Muscle layer of colon (tissue), 2 donors: ENCODE measurements around the gene LCP1.

Experiments
- H3K27ac ChIP-seq: one replicate; pipeline ENCODE4 v1.7.0; 2013; ENCODE audit warnings: low read depth, mild to moderate bottlenecking, low read length, moderate library complexity
- H3K27me3 ChIP-seq, 2 donors: one replicate each; pipeline ENCODE4 v1.7.0; 2013; ENCODE audit warnings: low read length in 2 of 2, mild to moderate bottlenecking in 2 of 2; ENCODE audit not compliant: insufficient read depth in 2 of 2, control insufficient read depth in 1 of 2
- H3K36me3 ChIP-seq: one replicate; pipeline ENCODE4 v1.7.0; 2013; ENCODE audit warnings: mild to moderate bottlenecking, low read length; ENCODE audit not compliant: insufficient read depth
- H3K4me1 ChIP-seq: one replicate; pipeline ENCODE4 v1.7.0; 2013; ENCODE audit warnings: mild to moderate bottlenecking, low read length; ENCODE audit not compliant: insufficient read depth
- H3K4me3 ChIP-seq, 2 donors: one replicate each; pipeline ENCODE4 v1.7.0; 2013; ENCODE audit warnings: low read length in 2 of 2, low read depth in 1 of 2, mild to moderate bottlenecking in 1 of 2, moderate library complexity in 1 of 2
- H3K9ac ChIP-seq: one replicate; pipeline ENCODE4 v1.7.0; 2013; ENCODE audit warnings: low read length
- H3K9me3 ChIP-seq: one replicate; pipeline ENCODE4 v1.7.0; 2013; ENCODE audit warnings: mild to moderate bottlenecking, low read length
- donor health status: abdominal sarcoma.
- donor health status: Adenocarcinoma of cecum.

LCP1 gene

GRCh38 chr13:46136688-46137087, 45.3 kb downstream of the LCP1 start:
- Histone ChIP-seq H3K4me3 (no peak overlapping the region), H3K36me3 (no peaks in the 10 kb centered on the region), H3K27me3 (no peaks in the 10 kb centered on the region), H3K9ac (no peak overlapping the region), H3K4me1 (no peaks in the 10 kb centered on the region), H3K9me3 (no peaks in the 10 kb centered on the region), H3K27ac (no peak overlapping the region)

- Histone ChIP-seq H3K27me3 (no peaks in the 10 kb centered on the region), H3K4me3 (no peak overlapping the region), H3K27ac (no peak overlapping the region), H3K4me1 (no peaks in the 10 kb centered on the region), H3K9me3 (no peaks in the 10 kb centered on the region), H3K36me3 (no peaks in the 10 kb centered on the region), H3K9ac (no peak overlapping the region)
Observed at GRCh38 chr13:46134961-46135522, 46.9 kb downstream of the LCP1 start.

- H3K9ac ChIP-seq, result no peak overlapping the region
- no peaks in the 10 kb centered on the region for H3K36me3 ChIP-seq
- H3K27me3 ChIP-seq, result no peaks in the 10 kb centered on the region
- H3K4me1 ChIP-seq, result no peaks in the 10 kb centered on the region
- H3K27ac ChIP-seq, result no peak overlapping the region
- H3K9me3 ChIP-seq, result no peaks in the 10 kb centered on the region
- no peak overlapping the region for H3K4me3 ChIP-seq
Observed at GRCh38 chr13:46134494-46134893, 47.5 kb downstream of the LCP1 start.

GRCh38 chr13:46132109-46132508, 49.9 kb downstream of the LCP1 start:
- H3K9ac ChIP-seq, result no peak overlapping the region
- no peaks in the 10 kb centered on the region for H3K36me3 ChIP-seq
- no peaks in the 10 kb centered on the region for H3K27me3 ChIP-seq
- H3K4me1 ChIP-seq, result no peaks in the 10 kb centered on the region
- no peak overlapping the region for H3K27ac ChIP-seq
- no peak overlapping the region for H3K4me3 ChIP-seq
- no peaks in the 10 kb centered on the region for H3K9me3 ChIP-seq

GRCh38 chr13:46131705-46132104, 50.3 kb downstream of the LCP1 start:
- no peaks in the 10 kb centered on the region for H3K27me3 ChIP-seq
- H3K4me3 ChIP-seq, result no peak overlapping the region
- H3K9ac ChIP-seq, result no peak overlapping the region
- no peaks in the 10 kb centered on the region for H3K9me3 ChIP-seq
- no peaks in the 10 kb centered on the region for H3K4me1 ChIP-seq
- H3K27ac ChIP-seq, result no peak overlapping the region
- H3K36me3 ChIP-seq, result no peaks in the 10 kb centered on the region

- H3K9ac ChIP-seq, result no peak overlapping the region
- H3K27me3 ChIP-seq, result no peaks in the 10 kb centered on the region
- H3K4me3 ChIP-seq, result no peak overlapping the region
- no peaks in the 10 kb centered on the region for H3K4me1 ChIP-seq
- H3K36me3 ChIP-seq, result no peaks in the 10 kb centered on the region
- no peak overlapping the region for H3K27ac ChIP-seq
- no peaks in the 10 kb centered on the region for H3K9me3 ChIP-seq
Observed at GRCh38 chr13:46129955-46130618, 51.9 kb downstream of the LCP1 start.

GRCh38 chr13:46129124-46129523, 52.9 kb downstream of the LCP1 start:
- no peaks in the 10 kb centered on the region for H3K27me3 ChIP-seq

GRCh38 chr13:46127358-46128023, 54.5 kb downstream of the LCP1 start:
- H3K9me3 ChIP-seq, result no peaks in the 10 kb centered on the region
- no peak overlapping the region for H3K4me3 ChIP-seq
- no peak overlapping the region for H3K27ac ChIP-seq
- no peaks in the 10 kb centered on the region for H3K36me3 ChIP-seq
- no peak overlapping the region for H3K9ac ChIP-seq
- H3K4me1 ChIP-seq, result no peaks in the 10 kb centered on the region
- no peaks in the 10 kb centered on the region for H3K27me3 ChIP-seq

More at GRCh38 chr13:46129124-46129523, 52.9 kb downstream of the LCP1 start:
- no peaks in the 10 kb centered on the region for H3K36me3 ChIP-seq
- no peak overlapping the region for H3K9ac ChIP-seq
- H3K4me1 ChIP-seq, result no peaks in the 10 kb centered on the region
- H3K4me3 ChIP-seq, result no peak overlapping the region
- H3K27ac ChIP-seq, result no peak overlapping the region
- H3K9me3 ChIP-seq, result no peaks in the 10 kb centered on the region

GRCh38 chr13:46126552-46127357, 55.2 kb downstream of the LCP1 start:
- H3K9ac ChIP-seq, result no peak overlapping the region
- no peak overlapping the region for H3K4me3 ChIP-seq
- H3K36me3 ChIP-seq, result no peaks in the 10 kb centered on the region
- H3K9me3 ChIP-seq, result no peaks in the 10 kb centered on the region
- no peak overlapping the region for H3K27ac ChIP-seq
- H3K4me1 ChIP-seq, result no peaks in the 10 kb centered on the region
- no peaks in the 10 kb centered on the region for H3K27me3 ChIP-seq

GRCh38 chr13:46126056-46126455, 55.9 kb downstream of the LCP1 start:
- no peaks in the 10 kb centered on the region for H3K9me3 ChIP-seq
- no peaks in the 10 kb centered on the region for H3K27me3 ChIP-seq
- H3K9ac ChIP-seq, result no peak overlapping the region
- no peaks in the 10 kb centered on the region for H3K36me3 ChIP-seq
- no peak overlapping the region for H3K4me3 ChIP-seq
- no peak overlapping the region for H3K27ac ChIP-seq
- H3K4me1 ChIP-seq, result no peaks in the 10 kb centered on the region
